Lower leg skin (tissue), 3 donors: ENCODE measurements around the gene FOXP3.

Experiments used
- POLR2A ChIP-seq, 2 donors: fragments of 450-650 bp; IDR thresholded peaks; one replicate each; pipeline ENCODE4 v1.6.1; 2016 to 2017; ENCODE audit warnings: antibody characterized with exemption in 2 of 2, mild to moderate bottlenecking in 1 of 2, moderate library complexity in 1 of 2
- TF ChIP-seq, protein P1 (sequence below), 3 donors: fragments of 450-650 bp; IDR thresholded peaks; one replicate each; pipeline ENCODE4 v1.5.1; 2016; ENCODE audit warnings: antibody characterized with exemption in 3 of 3, mild to moderate bottlenecking in 3 of 3, moderate library complexity in 2 of 3

DNA sequence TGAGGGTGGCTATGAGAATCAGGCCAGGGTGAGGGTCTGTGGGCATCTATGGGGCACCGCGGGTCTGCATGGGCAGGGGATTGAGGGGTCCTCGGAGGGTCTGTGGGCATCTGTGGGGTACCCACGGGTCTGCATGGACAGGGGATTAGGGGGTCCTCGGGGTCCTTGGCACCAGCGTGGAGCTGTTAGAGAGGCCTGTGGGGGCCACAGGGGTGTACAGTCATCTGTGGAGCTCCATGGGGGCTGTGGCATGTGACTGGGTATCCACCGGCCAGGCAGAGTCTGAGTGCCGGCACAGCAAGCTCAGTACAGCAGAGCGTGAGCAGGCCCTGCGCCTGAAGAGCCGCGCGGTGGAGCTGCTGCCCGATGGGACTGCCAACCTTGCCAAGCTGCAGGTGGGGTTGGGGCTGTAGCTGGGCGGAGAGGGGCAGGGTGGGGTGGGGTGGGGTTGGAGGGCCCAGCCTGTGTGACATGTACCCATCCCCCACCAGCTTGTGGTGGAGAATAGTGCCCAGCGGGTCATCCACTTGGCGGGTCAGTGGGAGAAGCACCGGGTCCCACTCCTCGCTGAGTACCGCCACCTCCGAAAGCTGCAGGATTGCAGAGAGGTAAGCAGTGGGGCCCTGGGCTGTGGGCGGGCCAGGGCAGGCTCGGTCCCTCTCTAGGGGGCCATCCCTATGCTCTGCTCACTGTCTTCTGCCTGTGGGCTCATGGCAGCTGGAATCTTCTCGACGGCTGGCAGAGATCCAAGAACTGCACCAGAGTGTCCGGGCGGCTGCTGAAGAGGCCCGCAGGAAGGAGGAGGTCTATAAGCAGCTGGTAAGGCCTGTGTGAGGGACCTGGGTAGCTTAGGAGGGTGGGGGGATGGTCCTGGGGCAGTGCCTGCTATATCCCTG lies 16.3 kb downstream of the FOXP3 start:
- TF ChIP-seq, protein P1, sequence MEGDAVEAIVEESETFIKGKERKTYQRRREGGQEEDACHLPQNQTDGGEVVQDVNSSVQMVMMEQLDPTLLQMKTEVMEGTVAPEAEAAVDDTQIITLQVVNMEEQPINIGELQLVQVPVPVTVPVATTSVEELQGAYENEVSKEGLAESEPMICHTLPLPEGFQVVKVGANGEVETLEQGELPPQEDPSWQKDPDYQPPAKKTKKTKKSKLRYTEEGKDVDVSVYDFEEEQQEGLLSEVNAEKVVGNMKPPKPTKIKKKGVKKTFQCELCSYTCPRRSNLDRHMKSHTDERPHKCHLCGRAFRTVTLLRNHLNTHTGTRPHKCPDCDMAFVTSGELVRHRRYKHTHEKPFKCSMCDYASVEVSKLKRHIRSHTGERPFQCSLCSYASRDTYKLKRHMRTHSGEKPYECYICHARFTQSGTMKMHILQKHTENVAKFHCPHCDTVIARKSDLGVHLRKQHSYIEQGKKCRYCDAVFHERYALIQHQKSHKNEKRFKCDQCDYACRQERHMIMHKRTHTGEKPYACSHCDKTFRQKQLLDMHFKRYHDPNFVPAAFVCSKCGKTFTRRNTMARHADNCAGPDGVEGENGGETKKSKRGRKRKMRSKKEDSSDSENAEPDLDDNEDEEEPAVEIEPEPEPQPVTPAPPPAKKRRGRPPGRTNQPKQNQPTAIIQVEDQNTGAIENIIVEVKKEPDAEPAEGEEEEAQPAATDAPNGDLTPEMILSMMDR (IDR thresholded peaks at IDR 0.05) = no peak
- TF ChIP-seq POLR2A (IDR thresholded peaks at IDR 0.05) = no peak
